NCI-H1092 treated with DMSO at 0.1 percent for 48 hours (cell line): ENCODE data around the gene PRR30.

Experiments used
- DNase-seq: peaks from one replicate; lab custom pipeline; 2025; lab: John Stamatoyannopoulos, UW

PRR30 gene

GRCh38 chr2:27154488-27154887, 15.3 kb upstream of the PRR30 start:
- no peak for DNase-seq

GRCh38 chr2:27152796-27153464, 13.7 kb upstream of the PRR30 start:
- no peak for DNase-seq

- no peak for DNase-seq
Measured at GRCh38 chr2:27152102-27152795, 13.0 kb upstream of the PRR30 start.

GRCh38 chr2:27150639-27151230, 11.5 kb upstream of the PRR30 start:
- no peak for DNase-seq

GRCh38 chr2:27149570-27150405, 10.6 kb upstream of the PRR30 start:
- no peak for DNase-seq

GRCh38 chr2:27148801-27149439, 9.7 kb upstream of the PRR30 start, which contains the start of gene TCF23:
Gene TCF23, plus strand, starts transcription at chr2:27149004. Its CDS starts 130 bp downstream, at chr2:27149134.
- DNase-seq, result no peak

GRCh38 chr2:27147935-27148334, 8.7 kb upstream of the PRR30 start:
- no peak for DNase-seq

- no peak for DNase-seq
Measured at GRCh38 chr2:27145682-27146081, 6.5 kb upstream of the PRR30 start.

GRCh38 chr2:27143285-27143684, 4.1 kb upstream of the PRR30 start:
- no peak for DNase-seq

GRCh38 chr2:27138111-27138510, 1.1 kb downstream of the PRR30 start:
- DNase-seq, result no peak

- no peak for DNase-seq
Measured at GRCh38 chr2:27137322-27137935, 1.8 kb downstream of the PRR30 start.

- no peak for DNase-seq
Measured at GRCh38 chr2:27136751-27137150, 2.5 kb downstream of the PRR30 start.

- DNase-seq, result no peak
Measured at GRCh38 chr2:27135478-27135955, 3.7 kb downstream of the PRR30 start.

GRCh38 chr2:27134781-27135477, 4.3 kb downstream of the PRR30 start:
- no peak for DNase-seq

GRCh38 chr2:27133905-27134780, 5.1 kb downstream of the PRR30 start, which contains the start of gene PREB:
Gene PREB, minus strand, starts transcription at chr2:27134636. Its CDS starts 215 bp downstream, at chr2:27134421.
- DNase-seq, result peak; percentile 86

- no peak for DNase-seq
Measured at GRCh38 chr2:27133195-27133875, 5.9 kb downstream of the PRR30 start.

GRCh38 chr2:27131429-27131828, 7.8 kb downstream of the PRR30 start:
- no peak for DNase-seq

- DNase-seq, result no peak
Measured at GRCh38 chr2:27130396-27130795, 8.8 kb downstream of the PRR30 start.
